ENCODE measurements around the gene ADCY1.

The ADCY1 gene

GRCh38 chr7:45689797-45690761 is 115.9 kb downstream of the ADCY1 start:
- no peak for DNase-seq

GRCh38 chr7:45690762-45691150 is 116.6 kb downstream of the ADCY1 start:
- no peak for DNase-seq

- no peak for DNase-seq
Observed at GRCh38 chr7:45691155-45691656, 117.0 kb downstream of the ADCY1 start.

- DNase-seq = no peak
Observed at GRCh38 chr7:45692031-45692430, 117.9 kb downstream of the ADCY1 start.

GRCh38 chr7:45695249-45695995 is 121.3 kb downstream of the ADCY1 start:
- DNase-seq = no peak

- no peak for DNase-seq
Observed at GRCh38 chr7:45696476-45696875, 122.3 kb downstream of the ADCY1 start.

GRCh38 chr7:45697576-45698136 is 123.5 kb downstream of the ADCY1 start:
- no peak for DNase-seq

GRCh38 chr7:45698303-45699014 is 124.3 kb downstream of the ADCY1 start:
- no peak for DNase-seq

GRCh38 chr7:45699015-45699309 is 124.8 kb downstream of the ADCY1 start:
- DNase-seq = no peak

- DNase-seq = no peak
Observed at GRCh38 chr7:45699726-45700390, 125.7 kb downstream of the ADCY1 start.

- DNase-seq = no peak
Observed at GRCh38 chr7:45700556-45700955, 126.4 kb downstream of the ADCY1 start.

GRCh38 chr7:45701701-45702510 is 127.7 kb downstream of the ADCY1 start:
- no peak for DNase-seq

GRCh38 chr7:45702751-45703150 is 128.6 kb downstream of the ADCY1 start:
- no peak for DNase-seq

GRCh38 chr7:45703373-45703821 is 129.2 kb downstream of the ADCY1 start:
- no peak for DNase-seq

GRCh38 chr7:45703911-45704682 is 129.9 kb downstream of the ADCY1 start:
- DNase-seq = no peak

- no peak for DNase-seq
Observed at GRCh38 chr7:45704683-45705016, 130.5 kb downstream of the ADCY1 start.

GRCh38 chr7:45708046-45708950 is 134.1 kb downstream of the ADCY1 start:
- DNase-seq = no peak
